Erythroblast (primary cell): Measurements from ENCODE around the gene MGLL.

Experiments
- DNase-seq, 2 experiments: peaks; one replicate each; lab custom pipeline; 2025; lab: John Stamatoyannopoulos, UW
- GATA1 ChIP-seq: IDR thresholded peaks from 2 replicates; pipeline ENCODE4 v1.6.1; 2011; ENCODE audit warnings: low read depth, mild to moderate bottlenecking, control low read depth, low read length, moderate library complexity
- POLR2A ChIP-seq: IDR thresholded peaks from 2 replicates; pipeline ENCODE4 v1.6.1; 2011; ENCODE audit warnings: mild to moderate bottlenecking, low read length

MGLL gene

GRCh38 chr3:127822041-127822681 is at the start of gene MGLL:
Gene MGLL (minus strand): TSS chr3:127822515. CDS start chr3:127822318, 197 bp downstream.
- TF ChIP-seq POLR2A (no peak), GATA1 (no peak)
- DNase-seq, result no peak

- DNase-seq, result no peak
- no peak for TF ChIP-seq GATA1
- no peak for TF ChIP-seq POLR2A
Observed at GRCh38 chr3:127870156-127870555, 47.8 kb upstream of the MGLL start.

- no peak for TF ChIP-seq POLR2A
- no peak for TF ChIP-seq GATA1
Observed at GRCh38 chr3:127867986-127868385, 45.7 kb upstream of the MGLL start.

GRCh38 chr3:127867412-127867811 is 45.1 kb upstream of the MGLL start:
- no peak for TF ChIP-seq POLR2A
- no peak for TF ChIP-seq GATA1
- no peak for DNase-seq

More at GRCh38 chr3:127867986-127868385, 45.7 kb upstream of the MGLL start:
- no peak for DNase-seq

GRCh38 chr3:127865941-127866340 is 43.6 kb upstream of the MGLL start:
- no peak for TF ChIP-seq POLR2A
- peak in 1 of 2 experiments; percentile 10 for DNase-seq

- TF ChIP-seq POLR2A, result no peak
- TF ChIP-seq GATA1, result no peak
- DNase-seq, result peak in 1 of 2 experiments; percentile 40
Observed at GRCh38 chr3:127860211-127860696, 37.9 kb upstream of the MGLL start.

GRCh38 chr3:127859730-127860129 is 37.4 kb upstream of the MGLL start:
- DNase-seq, result no peak
- TF ChIP-seq GATA1, result no peak
- TF ChIP-seq POLR2A, result no peak

GRCh38 chr3:127858937-127859336 is 36.6 kb upstream of the MGLL start:
- DNase-seq, result no peak
- TF ChIP-seq POLR2A (no peak), GATA1 (no peak)

GRCh38 chr3:127858521-127858920 is 36.2 kb upstream of the MGLL start:
- TF ChIP-seq POLR2A, result no peak
- TF ChIP-seq GATA1, result no peak
- no peak for DNase-seq

GRCh38 chr3:127857333-127857732 is 35.0 kb upstream of the MGLL start:
- TF ChIP-seq POLR2A (no peak), GATA1 (no peak)
- DNase-seq, result peak; percentile 28 to 52

GRCh38 chr3:127856801-127857200 is 34.5 kb upstream of the MGLL start:
- DNase-seq, result no peak
- no peak for TF ChIP-seq POLR2A
- no peak for TF ChIP-seq GATA1

- TF ChIP-seq GATA1, result no peak
- DNase-seq, result no peak
Observed at GRCh38 chr3:127855246-127855645, 32.9 kb upstream of the MGLL start.

- no peak for TF ChIP-seq POLR2A
- no peak for TF ChIP-seq GATA1
Observed at GRCh38 chr3:127853681-127854080, 31.4 kb upstream of the MGLL start.

GRCh38 chr3:127851899-127852298 is 29.6 kb upstream of the MGLL start:
- DNase-seq, result no peak
- TF ChIP-seq POLR2A (no peak), GATA1 (no peak)

More at GRCh38 chr3:127853681-127854080, 31.4 kb upstream of the MGLL start:
- DNase-seq, result no peak

- DNase-seq, result no peak
- TF ChIP-seq GATA1 (no peak), POLR2A (no peak)
Observed at GRCh38 chr3:127849368-127849767, 27.1 kb upstream of the MGLL start.
